AG08395 (cell line): ENCODE results near the gene CHP1.
"Not testable (repeated sequence)": the region's sequence is repeated elsewhere in the genome, so short reads cannot be mapped to it uniquely, and the experiment has no call there.

Experiments
- DNase-seq: peaks from one replicate; pipeline ENCODE4 v3.0.0; 2012; ENCODE audit warnings: mixed read lengths, low spot score

The CHP1 gene

GRCh38 chr15:41230650-41231421 lies at the start of gene CHP1, which contains the start of gene EXD1:
TSS of gene CHP1 (plus strand) at chr15:41231268. CDS start at chr15:41231383, 115 bp downstream.
TSS of gene EXD1 (minus strand) at chr15:41230757. CDS start at chr15:41226575, 4,182 bp downstream.
- peak; percentile 98 for DNase-seq

DNA sequence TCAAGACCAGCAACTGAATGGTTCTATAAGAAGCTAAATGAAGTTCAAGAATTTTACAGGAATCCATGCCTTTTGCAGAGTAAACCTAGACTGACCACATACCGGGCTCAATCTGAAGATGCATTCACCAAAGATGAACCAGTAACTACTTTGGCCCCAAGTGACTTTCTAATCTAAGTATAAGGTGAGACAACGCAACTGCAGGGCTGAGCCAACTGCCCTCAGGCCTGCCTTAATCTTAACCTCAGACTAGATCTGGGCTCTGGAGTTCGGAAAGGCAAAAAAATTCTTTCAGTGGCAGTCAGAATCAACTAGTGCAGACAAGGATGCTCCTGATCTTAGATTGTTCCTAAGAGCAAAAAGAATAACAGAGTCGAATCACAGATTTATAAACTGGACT lies 48.8 kb upstream of the CHP1 start:
- no peak for DNase-seq

DNA sequence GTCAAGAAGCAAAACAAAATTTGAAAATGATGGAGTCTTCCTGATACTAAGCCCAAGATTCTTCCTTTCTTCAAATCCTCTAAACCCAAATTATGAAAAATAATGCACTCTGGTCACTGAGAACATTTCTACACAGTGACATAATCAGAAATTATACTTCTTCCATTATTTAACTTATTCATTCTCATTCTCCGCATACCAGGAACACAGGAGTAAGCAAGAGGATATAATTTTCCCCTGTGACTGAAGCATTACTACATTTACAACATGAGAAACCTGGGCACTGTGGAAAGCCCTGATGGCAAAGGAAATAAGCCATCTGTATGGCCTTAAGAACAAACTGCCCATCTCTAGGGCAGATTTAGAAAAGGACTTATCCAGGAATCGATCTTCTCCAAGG lies 47.5 kb upstream of the CHP1 start:
- DNase-seq = no peak

DNA sequence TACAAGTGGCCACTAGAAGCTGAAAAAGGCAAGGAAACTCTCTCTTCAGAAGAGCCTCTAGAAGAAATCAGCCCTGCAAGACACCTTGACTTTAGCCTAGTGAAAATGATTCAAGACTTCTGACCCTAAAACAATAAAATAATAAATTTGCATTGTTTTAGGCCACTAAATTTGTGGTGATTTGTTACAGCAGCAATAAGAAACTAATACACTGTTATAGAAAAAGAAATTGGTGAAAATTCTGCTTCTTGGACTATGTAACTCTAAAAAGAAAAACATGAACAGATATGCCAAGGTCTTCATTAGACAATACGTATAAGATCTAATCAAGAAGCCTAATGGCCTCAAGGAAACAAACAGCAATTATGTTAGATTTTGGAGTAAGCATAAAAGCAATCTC lies 36.6 kb upstream of the CHP1 start:
- no peak for DNase-seq

- DNase-seq = no peak
Observed at GRCh38 chr15:41199470-41199869, 31.6 kb upstream of the CHP1 start.

DNA sequence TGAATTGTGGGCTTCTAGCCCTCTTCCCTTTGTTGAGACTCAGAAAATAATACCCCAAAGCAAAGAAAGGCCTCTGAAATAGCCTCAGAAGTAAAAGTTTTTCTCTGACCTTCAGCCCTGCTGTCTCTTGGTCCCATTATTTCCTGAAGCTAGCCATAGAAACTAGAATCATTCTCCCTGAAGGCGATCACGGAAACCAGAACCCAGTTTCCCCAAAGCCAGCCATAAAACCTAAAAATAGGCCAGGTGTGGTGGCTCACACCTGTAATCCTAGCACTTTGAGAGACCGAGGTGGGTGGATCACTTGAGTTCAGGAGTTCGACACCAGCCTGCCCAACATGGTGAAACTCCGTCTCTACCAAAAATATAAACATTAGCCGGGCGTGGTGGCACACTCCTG lies 27.7 kb upstream of the CHP1 start:
- DNase-seq = no peak

- DNase-seq = no peak
Observed at GRCh38 chr15:41205315-41205714, 25.8 kb upstream of the CHP1 start.

DNA sequence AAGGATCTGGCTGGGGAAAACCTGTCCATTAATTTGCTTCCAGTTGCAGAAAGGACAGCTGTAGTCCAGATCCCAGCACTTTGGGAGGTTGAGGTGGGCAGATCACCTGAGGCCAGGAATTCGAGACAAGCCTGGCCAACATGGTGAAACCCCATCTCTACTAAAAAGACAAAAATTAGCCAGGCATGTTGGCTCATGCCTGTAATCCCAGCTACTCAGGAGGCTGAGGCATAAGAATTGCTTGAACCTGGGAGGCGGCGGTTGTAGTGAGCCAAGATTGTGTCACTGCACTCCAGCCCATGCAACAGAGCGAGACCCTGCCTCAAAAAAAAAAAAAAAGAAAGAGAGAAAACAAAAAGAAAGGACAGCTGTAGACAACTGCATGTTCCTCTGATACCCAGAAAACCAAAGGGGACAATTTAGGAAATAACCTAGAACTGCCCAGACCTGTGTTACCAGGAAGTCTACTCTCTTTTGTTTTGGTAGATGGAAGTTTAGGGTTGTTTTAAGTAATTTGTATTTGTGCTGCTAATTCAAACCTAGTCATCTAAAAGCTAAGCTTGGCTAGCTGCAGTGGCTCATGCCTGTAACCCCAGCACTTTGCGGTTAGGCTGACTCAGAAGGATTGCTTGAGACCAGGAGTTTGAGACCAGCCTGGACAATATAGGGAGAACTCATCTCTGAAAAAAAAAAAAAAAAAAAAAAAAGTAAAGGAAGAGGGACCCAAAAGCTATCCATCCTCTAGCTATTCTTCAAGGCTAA lies 23.2 kb upstream of the CHP1 start:
- peak; percentile 7 for DNase-seq

- no peak for DNase-seq
Observed at GRCh38 chr15:41215708-41216107, 15.4 kb upstream of the CHP1 start.

DNA sequence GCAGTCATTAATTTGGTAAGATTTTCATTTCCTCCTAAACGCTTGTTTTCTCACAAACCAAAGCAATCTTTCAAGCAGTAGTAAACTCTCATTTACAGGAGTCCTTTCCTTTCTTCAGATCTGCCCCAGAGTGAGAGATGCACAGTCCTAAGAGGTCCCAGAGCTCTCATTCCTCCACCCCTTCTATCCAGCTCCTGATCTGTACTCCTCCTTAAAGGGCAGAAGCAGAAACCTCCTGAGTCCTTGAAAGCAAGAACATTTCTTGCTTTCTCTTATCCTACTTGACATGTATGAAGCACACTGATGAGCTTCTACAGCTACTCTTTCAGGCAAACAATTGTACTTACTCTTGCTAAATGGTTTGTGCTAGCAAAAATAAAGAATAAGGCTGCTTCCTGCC lies 12.2 kb upstream of the CHP1 start:
- DNase-seq = no peak

GRCh38 chr15:41219381-41219780 lies 11.7 kb upstream of the CHP1 start:
- DNase-seq = no peak

DNA sequence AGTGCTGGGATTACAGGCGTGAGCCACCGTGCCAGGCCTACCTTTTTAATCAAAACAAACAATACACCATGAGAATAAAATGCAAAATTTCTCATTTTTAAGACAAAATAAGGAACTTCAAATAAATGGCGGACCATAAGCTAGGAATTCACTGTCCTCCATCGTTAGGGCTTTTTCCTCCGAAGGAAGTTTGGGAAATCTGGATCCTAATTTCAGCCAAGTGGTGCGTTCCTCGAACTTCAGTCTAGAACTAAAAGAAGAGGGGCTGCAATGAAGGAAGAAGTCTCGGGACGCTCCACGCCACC lies 771 bp upstream of the CHP1 start:
- no peak for DNase-seq

DNA sequence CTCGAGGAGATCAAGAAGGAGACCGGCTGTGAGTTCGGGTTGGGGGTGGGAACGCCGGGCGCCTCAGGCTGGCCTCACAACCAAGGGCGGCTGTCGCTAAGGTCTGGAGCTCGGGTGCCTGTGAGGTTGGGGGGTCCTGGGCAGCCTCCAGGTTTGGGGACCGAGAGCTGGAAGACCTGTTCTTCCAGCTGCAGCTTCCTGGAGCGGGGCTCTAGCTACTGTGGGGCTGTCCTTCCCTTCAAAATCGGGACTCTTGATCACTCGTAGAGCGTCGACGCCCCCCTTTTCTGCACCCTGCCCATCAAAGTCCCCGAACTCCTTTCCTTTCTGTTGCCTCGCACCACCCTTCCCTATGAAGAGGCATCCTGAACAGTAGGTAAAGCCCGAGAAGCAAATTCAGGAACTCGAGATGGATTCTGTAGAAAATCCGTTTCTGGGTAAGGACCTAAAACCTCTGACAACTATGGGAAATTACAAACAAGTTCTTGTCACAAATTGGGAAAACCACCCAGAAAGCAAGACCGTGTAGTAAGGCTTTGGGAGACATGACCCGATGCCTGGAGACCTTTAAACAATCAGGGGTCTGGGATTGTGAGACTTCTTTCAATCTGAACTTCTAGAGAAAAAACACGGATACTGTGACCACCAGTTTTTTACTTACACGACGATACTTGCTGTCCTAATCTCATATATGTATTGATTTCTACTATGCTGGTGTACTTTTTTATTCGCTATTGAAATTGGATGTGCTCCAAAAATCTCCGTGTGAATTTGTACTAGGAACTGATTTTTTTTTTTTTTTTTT lies 556 bp downstream of the CHP1 start:
- no peak for DNase-seq

- DNase-seq = peak; percentile 69
Observed at GRCh38 chr15:41233367-41233771, 2.3 kb downstream of the CHP1 start.

GRCh38 chr15:41235228-41235627 lies 4.2 kb downstream of the CHP1 start:
- DNase-seq = not testable (repeated sequence)

GRCh38 chr15:41235929-41236328 lies 4.9 kb downstream of the CHP1 start:
- DNase-seq = no peak

DNA sequence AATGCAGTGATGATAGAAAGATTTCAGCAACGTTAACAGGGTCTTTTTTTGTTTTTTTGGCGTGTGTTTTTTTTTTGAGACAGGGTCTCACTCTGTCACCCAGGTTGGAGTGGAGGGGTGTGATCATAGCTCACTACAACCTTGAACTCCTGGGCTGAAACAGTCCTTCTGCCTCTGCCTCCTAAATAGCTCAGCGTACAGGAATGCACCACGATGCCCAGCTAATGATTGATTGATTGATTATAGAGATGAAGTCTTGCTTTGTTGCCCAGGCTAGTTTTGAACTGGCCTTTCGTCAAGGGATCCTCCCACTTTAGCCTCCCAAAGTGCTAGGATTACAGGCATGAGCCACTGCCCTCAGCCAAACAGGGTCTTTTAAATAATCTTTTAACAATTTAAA lies 7.0 kb downstream of the CHP1 start:
- no peak for DNase-seq

GRCh38 chr15:41241221-41241964 lies 10.3 kb downstream of the CHP1 start:
- DNase-seq = no peak

DNA sequence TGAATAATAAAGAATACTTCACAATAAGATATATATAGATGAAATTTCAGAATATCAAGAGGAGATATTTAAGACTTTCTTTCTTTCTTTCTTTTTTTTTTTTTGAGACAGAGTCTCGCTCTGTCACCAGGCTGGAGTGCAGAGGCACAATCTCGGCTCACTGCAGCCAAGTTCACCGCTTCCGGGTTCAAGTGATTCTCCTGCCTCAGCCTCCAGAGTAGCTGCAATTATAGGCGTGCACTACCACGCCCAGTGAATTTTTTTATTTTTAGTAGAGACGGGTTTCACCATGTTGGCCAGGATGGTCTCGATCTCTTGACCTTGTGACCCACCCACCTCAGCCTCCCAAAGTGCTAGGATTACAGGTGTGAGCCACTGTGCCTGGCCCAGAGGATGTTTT lies 19.7 kb downstream of the CHP1 start:
- DNase-seq = not testable (repeated sequence)

- DNase-seq = no peak
Observed at GRCh38 chr15:41251411-41251810, 20.3 kb downstream of the CHP1 start.

GRCh38 chr15:41254560-41254959 lies 23.5 kb downstream of the CHP1 start:
- no peak for DNase-seq

GRCh38 chr15:41256103-41256502 lies 25.0 kb downstream of the CHP1 start:
- no peak for DNase-seq
